Measurements from ENCODE around the gene RASAL2.

- no peak for TF ChIP-seq EZH2 (IDR thresholded peaks at IDR 0.05; ENCODE audit: borderline replicate concordance, low read length)
- TF ChIP-seq CTCF (conservative IDR thresholded peaks at IDR 0.05 in 1 of 2, IDR thresholded peaks at IDR 0.05 in 1 of 2; ENCODE audit: extremely low read depth in 1 of 2, insufficient read depth in 1 of 2, low read depth in 1 of 2, low read length in 2 of 2), result no peak
Observed at GRCh38 chr1:178278916-178279686, 185.2 kb downstream of the RASAL2 start.

Data from mammary epithelial cell (primary cell).